ENCODE results near the gene PSMD12. TPM values are rescaled to one million over a fixed set of nuclear protein-coding genes. Genes with fewer than 3 reads are reported as not detected.

PSMD12 gene
- polyA plus RNA-seq, 1 of the 3 experiments (the other 2 are of a cell fraction), result 31.4 TPM

DNA sequence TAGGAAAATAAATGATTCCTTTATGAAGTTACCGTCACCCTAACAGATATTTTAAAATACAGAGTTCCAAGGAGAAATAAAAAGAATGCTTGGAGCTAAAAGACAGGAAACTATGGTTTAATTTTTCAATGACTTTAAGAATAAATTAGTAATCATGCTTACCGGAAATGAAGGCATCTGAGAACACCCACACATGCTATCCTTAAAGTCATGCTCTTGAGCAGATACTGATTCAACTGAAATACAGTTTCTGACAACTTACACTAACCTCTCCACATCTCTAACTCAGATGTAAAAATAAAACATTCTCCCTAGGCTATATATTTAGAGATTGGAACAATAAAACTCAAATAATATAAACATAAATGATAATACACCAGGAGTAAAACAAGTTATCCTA, 7.8 kb downstream of the PSMD12 start (continued):
- TF ChIP-seq FOSL2 (IDR thresholded peaks at IDR 0.05; ENCODE audit: borderline replicate concordance, low read depth) (no peak), ELF1 (IDR thresholded peaks at IDR 0.05) (no peak), RAD21 (IDR thresholded peaks at IDR 0.05; ENCODE audit: low read length) (no peak), RCOR1 (IDR thresholded peaks at IDR 0.05; ENCODE audit: low read length) (no peak), GATA2 (CRISPR knock-in tag; IDR thresholded peaks at IDR 0.05) (no peak), MAX (IDR thresholded peaks at IDR 0.05; ENCODE audit: low read depth) (no peak)
- TF ChIP-seq, protein P1, sequence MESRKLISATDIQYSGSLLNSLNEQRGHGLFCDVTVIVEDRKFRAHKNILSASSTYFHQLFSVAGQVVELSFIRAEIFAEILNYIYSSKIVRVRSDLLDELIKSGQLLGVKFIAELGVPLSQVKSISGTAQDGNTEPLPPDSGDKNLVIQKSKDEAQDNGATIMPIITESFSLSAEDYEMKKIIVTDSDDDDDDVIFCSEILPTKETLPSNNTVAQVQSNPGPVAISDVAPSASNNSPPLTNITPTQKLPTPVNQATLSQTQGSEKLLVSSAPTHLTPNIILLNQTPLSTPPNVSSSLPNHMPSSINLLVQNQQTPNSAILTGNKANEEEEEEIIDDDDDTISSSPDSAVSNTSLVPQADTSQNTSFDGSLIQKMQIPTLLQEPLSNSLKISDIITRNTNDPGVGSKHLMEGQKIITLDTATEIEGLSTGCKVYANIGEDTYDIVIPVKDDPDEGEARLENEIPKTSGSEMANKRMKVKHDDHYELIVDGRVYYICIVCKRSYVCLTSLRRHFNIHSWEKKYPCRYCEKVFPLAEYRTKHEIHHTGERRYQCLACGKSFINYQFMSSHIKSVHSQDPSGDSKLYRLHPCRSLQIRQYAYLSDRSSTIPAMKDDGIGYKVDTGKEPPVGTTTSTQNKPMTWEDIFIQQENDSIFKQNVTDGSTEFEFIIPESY (IDR thresholded peaks at IDR 0.05; ENCODE audit: borderline replicate concordance, low read depth), result no peak
- TF ChIP-seq, protein P2, sequence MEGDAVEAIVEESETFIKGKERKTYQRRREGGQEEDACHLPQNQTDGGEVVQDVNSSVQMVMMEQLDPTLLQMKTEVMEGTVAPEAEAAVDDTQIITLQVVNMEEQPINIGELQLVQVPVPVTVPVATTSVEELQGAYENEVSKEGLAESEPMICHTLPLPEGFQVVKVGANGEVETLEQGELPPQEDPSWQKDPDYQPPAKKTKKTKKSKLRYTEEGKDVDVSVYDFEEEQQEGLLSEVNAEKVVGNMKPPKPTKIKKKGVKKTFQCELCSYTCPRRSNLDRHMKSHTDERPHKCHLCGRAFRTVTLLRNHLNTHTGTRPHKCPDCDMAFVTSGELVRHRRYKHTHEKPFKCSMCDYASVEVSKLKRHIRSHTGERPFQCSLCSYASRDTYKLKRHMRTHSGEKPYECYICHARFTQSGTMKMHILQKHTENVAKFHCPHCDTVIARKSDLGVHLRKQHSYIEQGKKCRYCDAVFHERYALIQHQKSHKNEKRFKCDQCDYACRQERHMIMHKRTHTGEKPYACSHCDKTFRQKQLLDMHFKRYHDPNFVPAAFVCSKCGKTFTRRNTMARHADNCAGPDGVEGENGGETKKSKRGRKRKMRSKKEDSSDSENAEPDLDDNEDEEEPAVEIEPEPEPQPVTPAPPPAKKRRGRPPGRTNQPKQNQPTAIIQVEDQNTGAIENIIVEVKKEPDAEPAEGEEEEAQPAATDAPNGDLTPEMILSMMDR (IDR thresholded peaks at IDR 0.05), result no peak

DNA sequence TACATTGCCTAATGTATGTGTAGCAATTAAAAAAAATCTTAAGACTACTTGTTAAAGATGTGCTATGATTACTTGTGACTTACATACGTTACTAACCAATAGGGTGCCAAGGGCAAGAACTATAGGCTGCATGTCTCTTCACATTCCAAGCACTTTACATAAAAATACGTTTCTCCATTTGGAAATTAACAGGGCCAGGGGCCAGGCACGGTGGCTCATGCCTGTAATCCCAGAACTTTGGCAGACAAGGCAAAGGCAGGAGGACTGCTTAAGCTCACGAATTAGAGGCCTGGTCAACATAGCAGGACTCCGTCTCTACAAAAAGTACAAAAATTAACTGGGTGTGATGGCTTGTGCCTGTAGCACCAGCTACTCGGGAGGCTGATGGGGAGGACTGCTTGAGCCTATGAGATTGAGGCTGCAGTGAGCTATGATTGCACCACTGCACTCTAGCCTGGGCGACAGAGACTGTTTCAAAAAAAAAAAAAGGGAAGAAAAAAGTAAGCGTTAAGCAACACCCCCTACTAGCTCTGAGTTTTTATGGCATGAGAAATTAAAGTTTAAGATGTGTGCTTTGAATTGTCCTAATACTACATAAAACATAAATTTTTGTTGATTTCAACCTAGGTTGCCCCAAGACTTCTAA, 12.3 kb downstream of the PSMD12 start:
- POLR2A ChIA-PET, result no interaction called here

More for the DNA sequence above, 12.3 kb downstream of the PSMD12 start:
- H3K27ac ChIP-seq (ENCODE audit: low read depth in 2 of 2, low read length in 1 of 2), result no peak overlapping the region
- no peak overlapping the region for H3K4me3 ChIP-seq (ENCODE audit: low read depth in 2 of 2, low read length in 1 of 2)
- peaks cover 83% of the 10 kb centered on the region for H3K79me2 ChIP-seq (ENCODE audit: insufficient read depth)
- no peaks in the 10 kb centered on the region for H3K27me3 ChIP-seq (ENCODE audit: insufficient read depth)
- peaks cover 0 to 7% of the 10 kb centered on the region in 2 experiments; a peak in 1 of 4 replicates for H3K4me1 ChIP-seq (ENCODE audit: control insufficient read depth in 1 of 2, insufficient read depth in 2 of 2, low read depth in 1 of 2, low read length in 1 of 2)
- no peaks in the 10 kb centered on the region for H3K9me2 ChIP-seq
- peaks cover 21% of the 10 kb centered on the region for H4K20me1 ChIP-seq (ENCODE audit: insufficient read depth)
- TF ChIP-seq RFX5 (IDR thresholded peaks at IDR 0.05; ENCODE audit: low read length), result no peak
- no peak for TF ChIP-seq POLR2AphosphoS5 (IDR thresholded peaks at IDR 0.05; ENCODE audit: low read depth, low read length)
- TF ChIP-seq TCF12 (IDR thresholded peaks at IDR 0.05), result no peak
- no peak for TF ChIP-seq FOSL2 (IDR thresholded peaks at IDR 0.05; ENCODE audit: borderline replicate concordance, low read depth)
- TF ChIP-seq, protein P1 (IDR thresholded peaks at IDR 0.05; ENCODE audit: borderline replicate concordance, low read depth), result no peak
- TF ChIP-seq RCOR1 (IDR thresholded peaks at IDR 0.05; ENCODE audit: low read length), result no peak
- TF ChIP-seq RAD21 (IDR thresholded peaks at IDR 0.05; ENCODE audit: low read length), result no peak
- no peaks in the 10 kb centered on the region for H3K9me3 ChIP-seq
- WGBS (ENCODE audit: low lambda C conversion rate), result 95% methylated on average over 8 of the region's 8 CpGs
- peaks cover 7% of the 10 kb centered on the region for H3F3A ChIP-seq (replicated peaks; ENCODE audit: insufficient read depth)
- no peak for DNase-seq
- H3K9ac ChIP-seq, result no peak overlapping the region
- CTCF ChIA-PET, result interaction anchor here (0.7 to 2.4 kb wide), 3 partner anchors 20 to 390 kb away, joined by 3 to 12 read pairs (median 3); no protein-coding TSS in a partner anchor
- H2AFZ ChIP-seq (ENCODE audit: low read depth), result no peak overlapping the region
- H3K4me2 ChIP-seq, result no peak overlapping the region
- peaks cover 58 to 80% of the 10 kb centered on the region in 2 experiments for H3K36me3 ChIP-seq (replicated peaks in 1 of 2; ENCODE audit: control insufficient read depth in 1 of 2, insufficient read depth in 2 of 2, low read length in 1 of 2)

Measured in SK-N-SH (cell line).